Stimulated activated CD4-positive, alpha-beta T cell treated with anti-CD3 and anti-CD28 coated beads, Interleukin-1b, Interleukin-23, amount 100 ng/mL, for 4 hours (primary cell): ENCODE data around the gene USP6NL.
"Not testable (repeated sequence)": the region's sequence is repeated elsewhere in the genome, so short reads cannot be mapped to it uniquely, and the experiment has no call there.

ENCODE experiments used
- DNase-seq, 2 donors: peaks; one replicate each; pipeline ENCODE4 v3.0.0-alpha.2; 2020; ENCODE audit warnings: low read depth in 2 of 2

Gene USP6NL

DNA sequence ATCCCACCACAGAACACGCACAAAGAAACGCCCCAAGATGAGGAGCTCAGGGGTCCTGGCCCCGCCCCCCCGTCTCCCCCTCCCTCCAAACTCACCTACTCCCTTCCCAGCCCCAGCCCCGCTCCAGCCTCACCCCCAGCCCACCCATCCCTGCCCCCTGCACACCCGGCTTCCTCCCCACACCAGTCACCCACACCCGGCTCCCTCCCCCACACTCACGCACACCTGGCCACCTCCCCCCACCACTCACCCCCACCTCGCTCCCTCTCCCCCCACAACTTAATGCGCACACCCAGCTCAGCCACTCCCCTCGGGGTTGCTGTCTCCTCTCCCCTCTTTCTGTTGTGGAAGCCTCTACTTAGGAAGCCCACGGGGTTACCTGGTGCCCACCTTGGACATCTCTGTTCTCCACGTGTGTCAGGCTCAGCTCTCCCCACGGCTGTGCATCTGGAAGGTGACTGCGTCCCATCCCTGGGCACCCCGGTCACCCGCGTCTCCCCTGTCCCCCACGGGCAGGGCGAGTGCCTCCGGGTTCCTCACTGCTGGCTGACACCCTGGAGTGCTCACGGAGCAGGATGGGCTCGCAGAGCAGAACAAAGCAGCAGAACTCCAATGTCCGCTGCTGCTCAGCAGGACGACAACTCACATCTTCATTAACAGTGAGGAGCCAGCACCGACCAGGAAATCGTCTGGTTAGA, 166.8 kb downstream of the USP6NL start:
- no peak for DNase-seq

DNA sequence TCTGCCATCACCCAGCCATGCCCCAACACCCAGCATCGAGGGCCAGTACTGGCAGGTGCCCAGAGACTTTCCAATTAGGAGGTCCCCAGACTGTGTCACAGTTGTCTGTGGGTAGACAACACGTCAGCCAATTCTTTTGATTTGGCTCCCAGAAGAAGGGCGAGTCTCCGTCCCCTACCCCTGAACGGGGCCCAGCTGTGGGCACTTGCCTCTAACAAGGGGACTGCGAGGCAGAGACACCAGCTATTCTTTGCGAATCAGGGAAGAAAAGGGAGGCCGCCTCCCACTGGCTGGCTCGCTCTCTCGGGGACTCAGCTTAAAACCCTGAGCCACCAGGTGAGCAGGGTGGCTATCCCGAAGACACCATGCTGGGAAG, 167.3 kb downstream of the USP6NL start:
- DNase-seq = no peak

DNA sequence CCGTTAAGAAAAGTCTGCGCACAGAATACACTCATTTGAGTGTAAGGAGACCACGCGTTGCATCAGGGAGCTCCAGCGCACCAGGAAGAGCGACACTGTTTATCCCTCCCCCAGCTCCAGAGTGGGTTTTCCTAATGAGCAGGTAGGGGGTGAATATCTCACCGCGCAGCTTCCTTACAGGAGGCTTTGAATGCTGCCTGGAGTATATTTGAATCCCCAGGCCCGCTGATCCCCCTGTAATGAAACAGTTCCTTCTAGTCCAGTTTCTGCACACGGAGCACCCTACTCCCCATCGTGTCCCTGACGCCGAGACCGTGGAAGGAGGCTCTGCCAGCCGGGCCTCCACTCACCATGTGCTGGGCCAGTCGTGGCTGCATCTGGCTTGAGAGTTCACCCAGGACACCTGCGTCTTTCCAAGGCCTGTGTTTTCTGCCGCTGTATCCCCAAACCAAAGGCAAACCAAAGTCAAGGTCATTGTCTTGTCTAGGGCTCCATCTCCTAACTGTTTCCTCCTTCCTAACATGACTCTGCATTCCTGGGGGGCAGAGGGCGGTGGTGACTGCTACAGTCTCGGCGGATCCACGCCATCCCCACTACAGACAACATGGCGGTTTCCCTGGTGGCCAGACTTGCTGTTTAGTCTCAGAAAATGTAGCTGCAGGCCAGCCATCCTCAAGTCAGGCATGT, 167.8 kb downstream of the USP6NL start:
- DNase-seq = no peak

DNA sequence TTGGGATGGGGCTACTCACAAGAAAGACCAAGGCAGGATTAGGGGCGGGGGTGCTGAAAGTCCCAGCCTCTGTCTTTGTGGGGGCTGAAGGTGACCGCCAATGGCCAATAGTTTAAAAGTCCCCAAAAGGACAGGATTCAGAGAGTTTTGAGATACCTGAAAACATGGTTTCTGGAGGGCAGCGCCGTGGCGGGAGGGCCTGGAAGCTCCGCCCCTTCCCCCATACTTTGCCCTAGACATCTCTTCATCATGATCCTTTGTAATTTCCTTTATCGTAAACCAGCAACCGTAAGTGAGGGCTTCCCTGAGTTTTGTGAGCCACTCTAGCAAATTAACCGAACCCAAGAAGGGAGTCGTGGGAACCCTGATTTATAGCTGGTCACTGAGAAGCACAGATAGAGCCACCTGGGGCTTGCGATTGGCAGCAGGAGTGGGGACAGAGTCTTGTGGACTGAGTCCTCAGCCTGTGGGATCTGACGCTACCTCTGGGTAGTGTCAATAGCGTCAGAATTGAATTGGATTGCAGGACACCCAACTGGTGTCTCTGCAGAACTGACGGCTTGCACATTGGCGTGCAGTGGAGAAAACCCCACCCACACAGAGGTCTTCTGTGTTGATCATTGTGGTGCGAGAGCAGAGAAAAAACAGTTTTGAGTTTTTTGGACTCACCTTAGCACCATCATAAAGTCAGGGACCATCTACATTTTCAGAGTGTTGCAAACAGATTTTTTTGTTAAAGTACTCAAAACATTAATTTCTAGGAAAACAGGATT, 169.3 kb downstream of the USP6NL start:
- DNase-seq = no peak

DNA sequence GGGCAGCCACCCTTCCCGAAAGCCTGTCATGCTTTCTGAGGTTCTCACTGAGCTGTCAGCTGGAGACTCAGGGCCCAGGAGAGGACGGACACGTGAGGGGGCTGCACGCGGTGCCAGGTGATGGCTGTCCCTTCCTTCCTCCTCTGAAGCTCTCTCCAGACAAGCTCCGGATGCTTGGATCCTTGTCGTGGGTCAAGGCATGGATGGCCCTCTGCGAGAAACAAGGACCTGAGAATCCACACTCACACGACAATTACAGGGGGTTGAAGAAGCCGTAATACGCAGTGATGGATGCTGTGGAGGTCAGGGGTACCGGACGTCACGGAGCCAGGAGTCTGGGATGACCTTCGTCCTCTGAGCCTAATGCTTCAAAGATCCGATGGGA, 170.3 kb downstream of the USP6NL start:
- DNase-seq = no peak

DNA sequence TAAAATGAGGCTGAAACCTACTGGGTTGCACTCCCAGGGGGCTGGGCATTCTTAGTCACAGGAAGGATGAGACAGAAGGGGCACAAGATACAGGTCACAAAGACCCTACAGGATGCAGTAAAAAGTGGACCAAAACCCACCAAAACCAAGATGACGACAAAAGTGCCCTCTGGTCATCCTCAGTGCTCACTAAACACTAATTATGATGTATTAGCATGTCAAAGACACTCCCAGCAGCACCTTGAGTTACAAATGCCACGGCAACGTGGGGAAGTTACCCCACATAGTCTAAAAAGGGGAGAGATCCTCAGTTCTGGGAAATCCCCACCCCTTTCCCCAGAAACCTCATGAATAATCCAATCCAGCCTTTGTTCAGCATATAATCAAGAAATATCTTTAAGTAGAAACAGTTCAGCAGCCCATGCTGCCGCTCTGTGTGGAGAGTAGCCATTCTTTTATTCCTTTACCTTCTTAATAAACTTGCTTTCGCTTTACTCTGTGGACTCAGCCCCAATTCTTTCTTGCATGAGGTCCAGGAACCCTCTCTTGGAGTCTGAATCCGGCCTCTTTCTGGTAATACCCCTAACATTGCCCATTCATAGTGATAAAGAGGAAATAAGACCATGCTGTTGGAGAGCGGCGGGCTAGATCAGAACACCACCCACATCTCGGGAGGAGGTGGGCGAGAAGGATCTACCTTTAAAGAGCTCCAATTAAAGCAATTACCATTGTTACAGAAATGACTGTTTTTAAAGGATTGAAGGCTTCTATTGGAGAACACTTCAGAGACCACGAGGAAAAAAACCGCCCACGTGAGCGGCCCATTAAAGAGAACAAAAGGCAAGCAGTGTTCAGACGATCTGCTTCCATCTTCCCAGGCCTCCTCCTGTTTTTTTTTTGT, 170.9 kb downstream of the USP6NL start:
- DNase-seq = peak in 1 of 2 donors; percentile 14

DNA sequence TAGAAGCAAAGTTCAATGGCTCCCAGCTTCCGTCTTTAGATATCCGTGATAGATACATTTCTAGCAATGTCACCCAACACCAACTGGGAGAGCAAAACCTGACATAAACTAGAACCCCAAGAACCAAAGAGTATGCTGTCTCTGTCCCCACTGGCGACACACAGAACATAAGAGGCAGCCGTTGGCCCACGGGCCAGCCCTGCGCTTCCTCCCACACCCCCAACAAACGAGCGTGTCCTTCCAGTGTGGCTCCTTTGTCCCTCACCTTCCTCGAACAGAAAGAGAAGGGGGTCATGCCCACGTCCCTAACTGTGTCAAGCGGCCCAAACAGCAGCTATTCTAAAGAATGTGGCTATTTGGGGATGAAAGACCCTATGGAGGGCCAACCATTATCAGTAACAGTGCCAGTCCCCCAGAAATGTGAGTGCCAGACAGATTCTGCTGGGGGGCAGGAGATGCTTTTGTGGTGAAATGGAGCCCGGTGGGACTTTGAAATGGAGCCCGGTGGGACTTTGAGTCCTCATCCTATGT, 171.9 kb downstream of the USP6NL start:
- no peak for DNase-seq

DNA sequence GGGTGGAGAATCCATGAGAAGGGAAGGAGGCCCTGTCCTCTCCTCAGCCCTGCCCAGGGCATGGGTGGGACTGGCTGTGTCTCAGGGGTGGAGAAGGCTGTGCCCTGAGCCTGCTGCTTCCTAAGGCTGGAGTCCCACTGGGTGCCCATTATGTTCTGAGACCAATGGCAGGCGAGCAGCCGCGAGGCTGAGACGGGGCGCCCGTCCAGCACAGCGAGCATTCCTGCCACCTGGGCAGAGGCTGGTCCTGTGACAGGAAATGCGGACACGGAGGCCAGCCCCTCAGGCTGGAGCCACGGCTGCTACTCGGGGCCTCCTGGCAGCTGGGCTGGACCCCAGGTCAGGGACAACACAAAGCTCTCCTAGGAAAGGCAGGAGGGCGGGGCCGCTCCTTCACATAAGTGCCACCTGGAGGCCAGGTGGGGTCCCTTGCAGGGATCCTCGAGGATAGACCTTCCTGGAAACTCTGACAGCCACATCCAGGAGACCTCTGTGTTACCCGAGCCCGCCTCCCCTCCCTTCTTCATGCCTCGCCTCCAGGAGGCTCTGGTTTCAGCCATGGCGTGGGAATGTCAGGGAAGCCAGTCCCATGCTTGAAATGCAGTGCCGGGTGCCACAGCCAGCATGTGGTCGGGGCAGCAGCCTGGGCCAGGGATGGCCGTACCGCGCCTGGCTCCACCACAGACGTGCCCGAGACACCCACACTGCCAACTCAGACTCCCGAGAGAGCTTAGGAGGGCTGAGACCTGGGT, 173.9 kb downstream of the USP6NL start:
- DNase-seq = no peak

DNA sequence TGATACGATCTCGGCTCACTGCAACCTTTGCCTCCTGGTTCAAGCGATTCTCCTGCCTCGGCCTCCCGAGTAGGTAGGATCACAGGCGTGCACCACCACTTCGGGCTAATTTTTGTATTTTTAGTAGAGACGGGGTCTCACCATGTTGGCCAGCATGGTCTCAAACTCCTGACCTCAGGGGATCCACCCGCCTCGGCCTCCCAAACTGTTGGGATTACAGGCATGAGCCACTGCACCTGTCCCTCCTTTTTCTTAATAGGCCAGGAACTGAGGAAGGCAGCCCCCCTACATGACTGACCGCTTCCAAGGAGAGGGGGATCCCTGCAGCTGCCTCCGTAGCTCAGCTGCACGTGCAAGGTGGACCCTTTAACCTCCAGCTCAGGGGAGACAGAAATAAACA, 175.0 kb downstream of the USP6NL start:
- DNase-seq = not testable (repeated sequence)

DNA sequence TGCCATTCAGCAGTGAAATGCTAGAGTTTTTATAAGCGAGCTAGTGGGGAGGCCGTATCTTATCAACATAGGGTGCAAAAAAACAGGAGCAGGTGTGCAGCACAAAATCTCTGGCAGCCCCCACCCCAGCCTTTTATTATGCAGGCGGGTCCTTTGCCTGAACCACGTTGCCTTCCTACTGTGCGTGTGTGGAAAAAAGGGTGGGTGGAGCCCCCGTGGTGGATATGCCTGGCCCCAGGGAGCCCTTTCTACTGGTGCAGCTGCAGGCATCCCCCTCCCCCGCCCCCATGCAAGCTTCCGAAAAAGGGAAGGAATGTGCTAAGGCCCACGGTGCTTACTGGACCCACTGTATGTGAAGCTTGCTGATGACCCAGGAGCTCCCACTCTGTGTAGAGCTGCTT, 175.9 kb downstream of the USP6NL start:
- no peak for DNase-seq

DNA sequence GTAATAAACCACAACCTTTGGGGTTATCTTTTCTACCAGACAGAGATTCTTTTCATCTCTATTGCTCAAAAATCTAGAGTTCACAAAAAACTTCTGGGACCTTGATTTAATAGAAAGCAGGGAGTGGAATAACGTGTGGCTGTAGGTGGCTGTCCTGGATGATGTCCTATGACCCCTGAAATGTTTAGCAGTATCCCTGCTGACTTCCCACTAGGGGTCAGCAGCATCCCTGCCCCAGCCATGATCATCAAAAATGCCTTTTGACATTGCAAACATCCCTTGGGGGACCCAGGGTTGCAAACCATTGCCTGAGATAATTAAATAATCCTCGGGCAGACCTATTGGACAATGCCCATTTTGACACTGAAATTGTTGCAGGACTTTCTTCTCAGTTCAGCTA, 177.1 kb downstream of the USP6NL start:
- no peak for DNase-seq

DNA sequence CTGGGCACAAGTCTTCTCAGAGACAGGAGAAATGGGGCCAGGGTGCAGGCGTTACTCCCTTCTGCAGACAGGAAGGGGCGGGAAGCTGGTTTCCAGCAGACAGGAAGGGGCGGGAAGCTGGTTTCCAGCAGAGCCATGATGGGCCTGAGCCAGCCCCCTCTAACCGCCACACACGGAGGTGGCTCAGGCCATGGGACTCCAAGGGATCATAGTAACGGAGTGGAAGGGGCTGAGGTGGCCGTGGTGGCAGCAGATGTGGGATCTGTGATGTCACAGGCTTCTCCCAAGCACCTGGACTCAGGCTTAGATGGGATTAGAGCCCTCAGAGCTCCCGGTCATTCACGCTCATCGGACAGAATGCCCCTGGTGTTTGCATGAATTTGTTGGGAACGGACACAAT, 177.8 kb downstream of the USP6NL start:
- no peak for DNase-seq

DNA sequence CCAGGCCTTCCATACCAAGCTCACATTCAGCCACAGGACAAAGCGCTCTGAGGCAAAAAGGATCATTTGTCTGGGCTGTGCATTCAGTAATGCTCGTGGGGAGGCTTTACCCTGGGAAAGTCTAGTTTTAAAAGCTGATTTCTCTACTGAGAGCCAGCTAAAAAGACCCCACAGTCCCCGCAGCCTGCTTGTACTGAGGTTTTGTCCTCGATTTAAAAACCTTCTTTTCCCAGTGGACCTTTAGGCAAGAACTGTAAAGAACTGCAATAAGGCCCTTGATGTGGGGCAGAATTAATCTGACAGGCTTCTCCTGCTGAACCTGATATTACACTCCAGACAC, 180.3 kb downstream of the USP6NL start:
- no peak for DNase-seq

DNA sequence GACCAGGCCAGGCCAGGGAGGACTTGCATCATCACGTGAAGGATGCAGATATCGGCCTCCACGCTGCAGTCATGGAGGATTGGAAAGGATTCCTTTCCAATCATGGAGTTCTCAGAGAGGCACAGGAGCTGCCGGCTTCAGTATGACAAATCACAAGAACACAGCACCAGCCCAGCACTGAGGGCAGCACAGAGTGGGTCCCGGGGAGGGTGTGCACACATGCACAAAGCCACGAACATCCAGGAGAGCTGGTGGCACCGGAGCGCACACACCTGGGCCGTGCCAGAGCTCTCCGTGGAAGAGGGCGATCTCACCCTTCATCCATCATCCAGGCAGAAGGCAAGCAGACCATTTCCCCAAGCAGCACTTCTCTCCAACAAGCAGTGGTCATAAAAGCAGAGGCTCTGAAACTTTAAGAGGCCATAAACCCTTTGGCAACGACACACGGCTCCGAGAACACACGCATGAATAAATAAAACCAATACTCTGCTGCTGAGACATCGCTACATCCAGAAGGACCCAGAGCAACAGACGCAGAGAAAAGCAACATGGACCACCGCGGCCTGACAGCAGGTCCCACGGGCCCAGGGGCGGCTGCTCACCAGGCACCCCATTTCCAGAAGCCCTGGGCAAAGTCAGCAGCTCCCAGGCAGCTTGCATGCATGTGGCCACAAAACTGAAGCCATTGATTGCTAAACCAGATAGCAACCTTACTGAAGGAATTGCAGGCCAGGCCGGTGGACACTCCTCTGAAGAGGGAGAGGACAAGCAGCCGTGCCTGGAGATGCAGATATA, 180.8 kb downstream of the USP6NL start:
- DNase-seq = no peak

DNA sequence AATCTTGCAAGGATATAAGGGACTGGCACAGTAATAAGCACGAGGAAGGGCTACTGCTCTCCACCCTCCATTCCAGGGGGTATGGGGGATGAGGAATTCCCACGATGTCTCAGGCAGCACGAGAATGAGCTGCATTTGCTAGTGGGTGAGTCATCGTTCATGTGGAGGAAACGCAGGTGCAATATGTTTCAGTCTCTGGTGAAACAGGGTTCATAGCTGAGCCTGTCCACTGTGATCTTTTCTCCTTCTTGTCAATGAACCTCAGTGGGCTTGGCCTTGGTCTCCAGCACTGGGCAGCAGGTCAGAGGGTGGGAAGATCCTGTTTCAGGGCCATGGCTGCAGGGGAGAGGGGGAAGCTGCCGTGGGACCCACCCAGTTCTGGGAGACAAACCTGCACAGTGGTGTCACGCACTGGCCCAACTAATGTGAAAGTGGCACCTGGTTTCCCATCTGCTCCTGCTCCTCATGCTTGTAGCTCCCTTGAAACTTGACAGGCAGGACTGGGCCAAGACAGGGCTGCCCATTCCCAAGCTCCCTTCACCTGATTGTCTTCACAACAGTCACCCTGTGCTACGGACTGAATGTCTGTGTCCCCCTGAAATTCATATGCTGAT, 181.9 kb downstream of the USP6NL start:
- DNase-seq = no peak

DNA sequence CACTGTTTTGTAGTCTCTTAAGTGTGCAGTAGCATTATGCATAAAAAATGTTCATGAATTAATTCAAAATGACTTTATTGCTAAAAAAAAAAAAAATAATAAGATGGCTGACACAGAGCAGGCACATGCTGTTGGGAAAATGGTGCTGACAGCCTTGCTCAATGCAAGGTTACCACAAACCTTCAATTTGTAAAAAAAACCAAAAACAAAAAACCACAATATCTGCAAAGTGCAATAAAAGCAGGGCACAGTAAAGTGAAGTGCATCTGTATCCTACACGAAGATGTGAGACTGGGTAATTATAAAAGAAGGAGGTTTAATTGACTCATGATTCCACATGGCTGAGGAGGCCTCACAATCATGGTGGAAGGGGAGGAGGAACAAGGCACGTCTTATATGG, 185.8 kb downstream of the USP6NL start:
- no peak for DNase-seq

DNA sequence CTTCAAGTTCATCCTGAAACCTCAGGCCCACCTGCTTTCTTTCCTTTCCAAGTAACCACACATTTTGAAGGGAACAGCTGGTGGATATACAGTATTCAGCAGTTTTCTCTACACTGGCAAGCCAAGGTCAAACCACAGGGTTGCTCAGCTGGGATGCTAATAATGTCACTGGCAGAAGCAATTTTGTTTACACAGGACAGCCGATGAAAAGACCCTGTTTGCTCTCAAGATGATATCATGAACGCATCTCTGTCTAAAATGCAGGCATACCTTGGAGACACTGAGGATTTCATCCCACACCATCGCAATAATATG, 186.2 kb downstream of the USP6NL start:
- DNase-seq = no peak

DNA sequence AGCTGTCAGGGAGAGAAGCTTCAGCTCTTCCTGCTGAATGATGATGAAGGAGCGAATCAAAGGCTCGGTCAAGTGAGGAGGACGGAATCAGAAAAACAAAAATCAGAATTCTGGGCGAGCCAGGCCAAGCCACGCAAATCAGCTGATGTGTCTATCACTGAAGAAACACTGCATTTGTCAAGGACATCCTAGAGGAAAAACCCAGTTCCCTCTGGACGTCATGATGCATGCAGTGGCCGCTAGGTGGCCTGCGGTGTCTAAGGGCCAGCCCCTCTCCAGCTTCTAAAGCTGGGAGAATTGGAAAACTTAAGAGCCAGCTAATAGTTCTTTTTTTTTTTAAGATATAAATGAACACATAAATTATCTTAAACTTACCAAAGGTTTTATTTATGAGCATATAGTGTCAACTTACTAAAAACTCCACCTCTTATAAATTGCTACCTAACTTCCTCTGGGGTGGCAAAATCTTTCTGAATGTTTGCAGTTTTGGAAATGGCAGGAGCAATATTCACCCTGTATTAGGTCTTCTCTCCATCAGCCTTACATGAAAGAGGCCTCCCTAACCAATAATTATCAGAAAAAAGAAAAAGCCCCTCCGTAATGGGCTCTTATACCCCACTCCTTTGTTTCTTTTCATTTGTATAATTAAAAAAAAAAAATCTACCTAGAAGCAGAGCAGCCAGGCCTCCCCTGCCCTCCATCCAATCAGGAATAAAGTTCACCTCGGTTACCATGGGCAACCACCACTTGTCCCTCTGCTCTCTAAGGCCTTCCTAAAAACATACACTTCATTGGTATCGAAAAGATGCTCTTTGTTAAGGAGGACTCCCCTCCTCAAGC, 186.8 kb downstream of the USP6NL start:
- DNase-seq = no peak

DNA sequence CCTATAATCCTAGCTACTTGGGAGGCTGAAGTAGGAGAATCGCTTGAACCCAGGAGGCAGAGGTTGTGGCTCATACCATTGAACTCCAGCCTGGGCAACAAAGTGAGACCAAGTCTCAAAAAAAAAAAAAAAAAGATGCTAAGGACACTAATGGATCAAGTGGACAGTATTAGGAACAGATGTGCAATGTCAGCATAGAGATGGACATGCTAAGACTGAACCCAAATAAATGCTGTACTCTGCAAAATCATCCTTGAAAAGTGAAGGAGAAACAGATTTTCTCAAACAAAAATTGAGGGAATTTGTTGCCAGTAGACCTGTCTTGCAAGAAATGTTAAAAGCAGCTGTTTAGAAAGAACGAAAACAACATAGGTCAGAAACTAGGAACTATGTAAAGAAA, 194.5 kb downstream of the USP6NL start:
- DNase-seq = no peak
